GM12878 (cell line): ENCODE results near the gene NUP85. TPM values are rescaled to one million over a fixed set of nuclear protein-coding genes. Genes with fewer than 3 reads are reported as not detected.
A peak's percentile ranks its signal among the peaks of the same experiment; 100 is the strongest.

Source experiments
- ATAC-seq: fragments of 200-7000 bp; cut with Tn5 transposase; 3 replicates; pipeline ENCODE4 v1.9.1; 2020; ENCODE audit warnings: mild to moderate bottlenecking, moderate library complexity
- BruUV-seq: library from RNA; stranded (reverse); fragments of 400-500 nt; replicated peaks from 2 replicates; lab custom pipeline; 2021; lab: Mats Ljungman, UMichigan
- CTCF ChIA-PET: fragments of 300-600 bp; sonication (Branson Sonifier 250); formaldehyde crosslinking; extraction: SDS; loops from one replicate; lab custom pipeline; 2021; ENCODE audit warnings: inconsistent platforms; lab: Yijun Ruan, JAX
- POLR2A ChIA-PET: fragments of 350-600 bp; formaldehyde crosslinking; extraction: SDS; loops from one replicate; lab custom pipeline; 2021; ENCODE audit warnings: inconsistent platforms; lab: Charles Lee
- RAD21 ChIA-PET: fragments of 300-600 bp; sonication (Branson Sonifier 250); formaldehyde crosslinking; loops from one replicate; lab custom pipeline; 2023; ENCODE audit warnings: antibody characterized with exemption; ENCODE audit not compliant: unreplicated experiment; lab: Charles Lee
- SMC1A ChIA-PET: fragments of 300-600 bp; sonication (Branson Sonifier 250); formaldehyde crosslinking; loops from one replicate; lab custom pipeline; 2023; ENCODE audit not compliant: unreplicated experiment, uncharacterized antibody; lab: Charles Lee
- DNase-seq: peaks from one replicate; pipeline ENCODE4 v3.0.0-alpha.2; 2011; ENCODE audit warnings: low read depth, low spot score
- FAIRE-seq: peaks from 3 replicates; lab custom pipeline; 2011; peaks lifted over from hg19 to GRCh38; lab: Jason Lieb, UNC
- H2AFZ ChIP-seq: 2 replicates; pipeline ENCODE4 v1.6.0; 2011; ENCODE audit warnings: low read depth, low read length, control low read depth; ENCODE audit not compliant: control insufficient read depth
- H3K27ac ChIP-seq: 2 replicates; pipeline ENCODE4 v1.5.1; 2011; ENCODE audit warnings: control low read depth; ENCODE audit not compliant: control insufficient read depth, insufficient read depth
- H3K27me3 ChIP-seq, 2 experiments: replicated peaks in 1 of 2; 2 replicates each; pipeline versions ENCODE4 v1.6.0 to v1.6.1; 2011; ENCODE audit warnings: low read length in 1 of 2; ENCODE audit not compliant: control insufficient read depth in 2 of 2, insufficient read depth in 2 of 2
- H3K36me3 ChIP-seq, 2 experiments: 2 replicates each; pipeline ENCODE4 v1.5.1; 2011; ENCODE audit warnings: low read length in 1 of 2; ENCODE audit not compliant: control insufficient read depth in 2 of 2, insufficient read depth in 2 of 2
- H3K4me1 ChIP-seq: 2 replicates; pipeline ENCODE4 v1.6.1; 2011; ENCODE audit warnings: mild to moderate bottlenecking, low read length, moderate library complexity, mixed read lengths; ENCODE audit not compliant: control insufficient read depth, insufficient read depth
- H3K4me2 ChIP-seq: 2 replicates; pipeline ENCODE4 v1.6.0; 2011; ENCODE audit warnings: control low read depth; ENCODE audit not compliant: control insufficient read depth, insufficient read depth
- H3K4me3 ChIP-seq: fragments of 200-600 bp; sonication (generic); 2 replicates; pipeline ENCODE4 v1.5.1; 2016
- H3K79me2 ChIP-seq: 2 replicates; pipeline ENCODE4 v1.6.0; 2011; ENCODE audit warnings: low read length; ENCODE audit not compliant: control insufficient read depth, insufficient read depth
- H3K9ac ChIP-seq: 2 replicates; pipeline ENCODE4 v1.8.0; 2011; ENCODE audit warnings: low read length, control low read depth, mixed read lengths; ENCODE audit not compliant: control insufficient read depth, insufficient read depth
- H3K9me3 ChIP-seq: replicated peaks from 3 replicates; pipeline ENCODE4 v1.5.1; 2011; ENCODE audit warnings: mild to moderate bottlenecking, low read length; ENCODE audit not compliant: control insufficient read depth, insufficient read depth
- H4K20me1 ChIP-seq: 2 replicates; pipeline ENCODE4 v1.6.0; 2011; ENCODE audit not compliant: control insufficient read depth, insufficient read depth
- ATF7 ChIP-seq: fragments of 450-650 bp; IDR thresholded peaks from 2 replicates; pipeline ENCODE4 v1.6.1; 2016; ENCODE audit warnings: low read depth, mild to moderate bottlenecking
- CBX5 ChIP-seq: sonication (generic); IDR thresholded peaks from 2 replicates; pipeline ENCODE4 v1.6.1; 2016; ENCODE audit warnings: low read depth, moderate library complexity, mild to moderate bottlenecking, inconsistent platforms
- HDGF ChIP-seq: fragments of 450-650 bp; IDR thresholded peaks from 2 replicates; pipeline ENCODE4 v1.6.1; 2016; ENCODE audit warnings: antibody characterized with exemption
- IRF4 ChIP-seq: IDR thresholded peaks from 2 replicates; pipeline ENCODE4 v1.6.1; 2011; ENCODE audit warnings: low read depth, low read length
- NBN ChIP-seq: fragments of 450-650 bp; IDR thresholded peaks from 2 replicates; pipeline ENCODE4 v1.6.1; 2016
- NFYA ChIP-seq: IDR thresholded peaks from 2 replicates; pipeline ENCODE4 v1.6.1; 2011; ENCODE audit warnings: low read depth, mild to moderate bottlenecking, low read length, improper control_type of control experiment, borderline replicate concordance
- RB1 ChIP-seq: fragments of 450-650 bp; formaldehyde crosslinking; IDR thresholded peaks from 2 replicates; pipeline ENCODE4 v1.6.1; 2017; ENCODE audit warnings: mild to moderate bottlenecking, borderline replicate concordance
- RUNX3 ChIP-seq: IDR thresholded peaks from 2 replicates; pipeline ENCODE4 v1.6.1; 2012; ENCODE audit warnings: low read length, inconsistent platforms
- YBX1 ChIP-seq: fragments of 450-650 bp; IDR thresholded peaks from 2 replicates; pipeline ENCODE4 v1.6.1; 2016; ENCODE audit warnings: antibody characterized with exemption
- WGBS: methylation state at CpG from one replicate; pipeline ENCODE4 v1.1.6; 2016; ENCODE audit warnings: low lambda C conversion rate; ENCODE audit not compliant: insufficient replicate concordance, insufficient coverage; ENCODE audit errors: missing lambda C conversion rate; 5-methylcytosine and 5-hydroxymethylcytosine counted together
- in situ Hi-C: fragments of 300-500 bp; cut with MboI; formaldehyde crosslinking; loops from 9 replicates; pipeline ENCODE4 v1.14.3; 2018; ENCODE audit warnings: mixed read lengths
- intact Hi-C: fragments of 100-400 bp; cut with micrococcal nuclease; formaldehyde crosslinking; loops from one replicate; pipeline ENCODE4 v1.14.2; 2022; ENCODE audit not compliant: unreplicated experiment
- polyA plus RNA-seq, 11 experiments: library from polyadenylated mRNA; depleted of rRNA in 4 of 11; unstranded in 6 of 11; stranded (reverse) in 5 of 11; fragments of >200 nt; fragmentation: Nextera tagmentation in 4 of 11; fragmentation: Illumina TruSeq in 1 of 11; extraction: Ambion mirVana in 4 of 11; extraction: Trizol in 1 of 11; gene quantifications; 1 replicate in 1 of 11; 2 replicates in 10 of 11; pipeline versions ENCODE4 v1.2.1 to v1.2.3, GENCODE V29; 2011 to 2016; ENCODE audit warnings: inconsistent platforms in 2 of 11, missing spikeins in 2 of 11, low read depth in 1 of 11
- total RNA-seq, 4 experiments: library from RNA; depleted of rRNA in 3 of 4; stranded (reverse); fragments of >200 nt in 3 of 4; fragmentation: Illumina TruSeq in 1 of 4; extraction: Trizol in 1 of 4; gene quantifications; 2 replicates each; pipeline versions ENCODE4 v1.2.1 to v1.2.3, GENCODE V29; 2013 to 2021
- TF ChIP-seq, protein P1 (sequence below): IDR thresholded peaks from 2 replicates; pipeline ENCODE4 v1.6.1; 2012; ENCODE audit warnings: low read depth, low read length, improper control_type of control experiment
- TF ChIP-seq, protein P2 (sequence below): fragments of 450-650 bp; conservative IDR thresholded peaks from 2 replicates; pipeline ENCODE4 v1.6.1; 2017; ENCODE audit warnings: mild to moderate bottlenecking, moderate library complexity
- TF ChIP-seq, protein P3 (sequence below): fragments of 450-650 bp; formaldehyde crosslinking; IDR thresholded peaks from 2 replicates; pipeline ENCODE4 v1.4.0; 2022; ENCODE audit warnings: mild to moderate bottlenecking, moderate library complexity

The NUP85 gene
- total and polyA plus RNA-seq, 10 of the 15 experiments (the other 5 are each of a cell fraction or from before 2014, with no cell fraction given): 54.0 to 135 (median 95.4) TPM

DNA sequence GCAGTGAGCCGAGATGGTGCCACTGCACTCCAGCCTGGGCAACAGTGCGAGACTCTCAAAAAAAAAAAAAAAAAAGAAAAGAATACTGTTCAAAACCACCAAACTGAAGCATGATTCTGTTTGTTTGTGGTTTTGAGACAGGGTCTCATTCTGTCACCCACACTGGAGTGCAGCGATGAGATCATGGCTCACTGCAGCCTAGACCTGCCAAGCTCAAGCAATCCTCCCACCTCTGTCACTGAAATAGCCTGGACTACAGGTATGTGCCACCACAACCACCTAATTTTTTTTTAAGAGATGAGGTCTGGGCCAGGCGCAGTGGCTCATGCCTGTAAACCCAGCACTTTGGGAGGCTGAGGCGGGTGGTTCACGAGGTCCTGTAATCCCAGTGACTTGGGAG is 27.0 kb upstream of the NUP85 start:
- no peak overlapping the region for H3K9ac ChIP-seq
- H3K4me3 ChIP-seq: no peak overlapping the region
- no peaks in the 10 kb centered on the region for H3K9me3 ChIP-seq
- ChIA-PET SMC1A (interaction anchor here (0.7 kb wide), 1 partner anchor 15 kb away, joined by 3 read pairs; no protein-coding TSS in a partner anchor), RAD21 (interaction anchor here (0.7 kb wide), 1 partner anchor 64 kb away, joined by 3 read pairs; no protein-coding TSS in a partner anchor), POLR2A (interaction anchor here (1.1 kb wide), 1 partner anchor 49 kb away, joined by 3 read pairs; no protein-coding TSS in a partner anchor), CTCF (interaction anchor here (1.7 kb wide), 1 partner anchor 23 kb away, joined by 8 read pairs; no protein-coding TSS in a partner anchor)
- no peak for FAIRE-seq
- H4K20me1 ChIP-seq: no peaks in the 10 kb centered on the region
- no peak for DNase-seq
- in situ Hi-C loops: no loop called here
- H3K27me3 ChIP-seq: no peaks in the 10 kb centered on the region
- peak; percentile 41; the same call in 1 of the 2 replicates for TF ChIP-seq RUNX3
- peak; percentile 43 for TF ChIP-seq ATF7
- no peak for TF ChIP-seq YBX1
- no peak for ATAC-seq
- H3K4me2 ChIP-seq: no peak overlapping the region
- H3K4me1 ChIP-seq: no peaks in the 10 kb centered on the region
- H3K36me3 ChIP-seq: peaks cover 7 to 26% of the 10 kb centered on the region in 2 experiments
- H3K27ac ChIP-seq: no peak overlapping the region
- no TSS peak for BruUV-seq
- 97% methylated on average over 4 of the region's 6 CpGs for WGBS
- no peak overlapping the region for H2AFZ ChIP-seq
- H3K79me2 ChIP-seq: peaks cover 64% of the 10 kb centered on the region
- intact Hi-C loops: no loop called here

DNA sequence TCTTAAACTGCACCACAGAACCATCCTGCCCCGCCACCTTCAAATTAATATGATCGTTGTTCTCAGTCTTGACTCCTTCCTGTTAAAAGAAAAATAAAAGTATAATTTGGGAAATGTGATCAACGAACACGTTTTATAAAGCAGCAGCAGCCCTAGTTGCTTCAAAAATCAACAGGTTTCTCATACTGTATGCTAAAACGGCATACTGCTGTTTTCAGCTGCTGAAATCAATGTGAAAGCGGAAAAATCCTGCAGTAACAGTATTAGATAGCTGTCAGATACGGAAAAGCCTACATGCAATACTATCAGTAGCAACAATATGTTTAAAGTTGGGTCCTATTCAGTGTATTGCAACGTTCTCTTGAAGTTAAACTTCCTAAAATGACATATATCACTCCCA is 24.4 kb upstream of the NUP85 start:
- Histone ChIP-seq H3K27ac (peak overlapping the region; percentile 95), H3K9me3 (no peaks in the 10 kb centered on the region), H3K27me3 (no peaks in the 10 kb centered on the region), H3K4me2 (peak overlapping the region; percentile 83), H4K20me1 (no peaks in the 10 kb centered on the region), H3K36me3 (peaks cover 1 to 11% of the 10 kb centered on the region in 2 experiments), H3K4me1 (no peaks in the 10 kb centered on the region), H3K79me2 (peaks cover 60% of the 10 kb centered on the region), H2AFZ (no peak overlapping the region), H3K9ac (peak overlapping the region; percentile 89), H3K4me3 (peak overlapping the region; percentile 92)
- RAD21 ChIA-PET: interaction anchor here (1.0 to 2.4 kb wide), 4 partner anchors 8 to 220 kb away, joined by 4 to 9 read pairs (median 4); no protein-coding TSS in a partner anchor
- CTCF ChIA-PET: interaction anchor here (0.6 to 2.2 kb wide), 7 partner anchors 10 to 220 kb away, joined by 3 to 19 read pairs (median 5); no protein-coding TSS in a partner anchor
- in situ Hi-C loops: no loop called here
- DNase-seq: no peak
- intact Hi-C loops: loop anchor here (5.0 kb wide), 1 partner anchor 149 kb away; no protein-coding TSS in a partner anchor
- BruUV-seq: no TSS peak
- POLR2A ChIA-PET: interaction anchor here (0.6 to 1.4 kb wide), 9 partner anchors 9 to 168 kb away, joined by 3 to 7 read pairs (median 3); partner anchors contain the start of genes JPT1, NT5C and NUP85
- WGBS: 2% methylated on average over 8 of the region's 8 CpGs
- no peak for ATAC-seq
- no peak for FAIRE-seq
- SMC1A ChIA-PET: interaction anchor here (0.6 to 2.4 kb wide), 6 partner anchors 9 to 232 kb away, joined by 3 to 9 read pairs (median 4); no protein-coding TSS in a partner anchor
- no peak for TF ChIP-seq HDGF
- TF ChIP-seq IRF4: no peak
- TF ChIP-seq, protein P1, sequence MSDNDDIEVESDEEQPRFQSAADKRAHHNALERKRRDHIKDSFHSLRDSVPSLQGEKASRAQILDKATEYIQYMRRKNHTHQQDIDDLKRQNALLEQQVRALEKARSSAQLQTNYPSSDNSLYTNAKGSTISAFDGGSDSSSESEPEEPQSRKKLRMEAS: no peak
- TF ChIP-seq, protein P2, sequence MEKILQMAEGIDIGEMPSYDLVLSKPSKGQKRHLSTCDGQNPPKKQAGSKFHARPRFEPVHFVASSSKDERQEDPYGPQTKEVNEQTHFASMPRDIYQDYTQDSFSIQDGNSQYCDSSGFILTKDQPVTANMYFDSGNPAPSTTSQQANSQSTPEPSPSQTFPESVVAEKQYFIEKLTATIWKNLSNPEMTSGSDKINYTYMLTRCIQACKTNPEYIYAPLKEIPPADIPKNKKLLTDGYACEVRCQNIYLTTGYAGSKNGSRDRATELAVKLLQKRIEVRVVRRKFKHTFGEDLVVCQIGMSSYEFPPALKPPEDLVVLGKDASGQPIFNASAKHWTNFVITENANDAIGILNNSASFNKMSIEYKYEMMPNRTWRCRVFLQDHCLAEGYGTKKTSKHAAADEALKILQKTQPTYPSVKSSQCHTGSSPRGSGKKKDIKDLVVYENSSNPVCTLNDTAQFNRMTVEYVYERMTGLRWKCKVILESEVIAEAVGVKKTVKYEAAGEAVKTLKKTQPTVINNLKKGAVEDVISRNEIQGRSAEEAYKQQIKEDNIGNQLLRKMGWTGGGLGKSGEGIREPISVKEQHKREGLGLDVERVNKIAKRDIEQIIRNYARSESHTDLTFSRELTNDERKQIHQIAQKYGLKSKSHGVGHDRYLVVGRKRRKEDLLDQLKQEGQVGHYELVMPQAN: no peak
- TF ChIP-seq RB1: no peak
- no peak for TF ChIP-seq CBX5
- no peak for TF ChIP-seq NFYA
- no peak for TF ChIP-seq NBN
- TF ChIP-seq, protein P3, sequence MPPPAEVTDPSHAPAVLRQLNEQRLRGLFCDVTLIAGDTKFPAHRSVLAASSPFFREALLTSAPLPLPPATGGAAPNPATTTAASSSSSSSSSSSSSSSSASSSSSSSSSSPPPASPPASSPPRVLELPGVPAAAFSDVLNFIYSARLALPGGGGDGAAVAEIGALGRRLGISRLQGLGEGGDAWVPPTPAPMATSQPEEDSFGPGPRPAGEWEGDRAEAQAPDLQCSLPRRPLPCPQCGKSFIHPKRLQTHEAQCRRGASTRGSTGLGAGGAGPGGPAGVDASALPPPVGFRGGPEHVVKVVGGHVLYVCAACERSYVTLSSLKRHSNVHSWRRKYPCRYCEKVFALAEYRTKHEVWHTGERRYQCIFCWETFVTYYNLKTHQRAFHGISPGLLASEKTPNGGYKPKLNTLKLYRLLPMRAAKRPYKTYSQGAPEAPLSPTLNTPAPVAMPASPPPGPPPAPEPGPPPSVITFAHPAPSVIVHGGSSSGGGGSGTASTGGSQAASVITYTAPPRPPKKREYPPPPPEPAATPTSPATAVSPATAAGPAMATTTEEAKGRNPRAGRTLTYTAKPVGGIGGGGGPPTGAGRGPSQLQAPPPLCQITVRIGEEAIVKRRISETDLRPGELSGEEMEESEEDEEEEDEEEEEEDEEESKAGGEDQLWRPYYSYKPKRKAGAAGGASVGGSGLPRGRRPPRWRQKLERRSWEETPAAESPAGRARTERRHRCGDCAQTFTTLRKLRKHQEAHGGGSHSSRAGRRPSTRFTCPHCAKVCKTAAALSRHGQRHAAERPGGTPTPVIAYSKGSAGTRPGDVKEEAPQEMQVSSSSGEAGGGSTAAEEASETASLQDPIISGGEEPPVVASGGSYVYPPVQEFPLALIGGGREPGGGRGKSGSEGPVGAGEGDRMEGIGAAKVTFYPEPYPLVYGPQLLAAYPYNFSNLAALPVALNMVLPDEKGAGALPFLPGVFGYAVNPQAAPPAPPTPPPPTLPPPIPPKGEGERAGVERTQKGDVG (CRISPR knock-in tag): no peak
